Anterior cingulate cortex (tissue), 58 donors: ENCODE measurements around the gene SOCS3.
A peak's percentile ranks its signal among the peaks of the same experiment; 100 is the strongest.

Source experiments
- DNase-seq, 58 donors: peaks; one replicate each; lab custom pipeline; 2025; lab: John Stamatoyannopoulos, UW

The SOCS3 gene

DNA sequence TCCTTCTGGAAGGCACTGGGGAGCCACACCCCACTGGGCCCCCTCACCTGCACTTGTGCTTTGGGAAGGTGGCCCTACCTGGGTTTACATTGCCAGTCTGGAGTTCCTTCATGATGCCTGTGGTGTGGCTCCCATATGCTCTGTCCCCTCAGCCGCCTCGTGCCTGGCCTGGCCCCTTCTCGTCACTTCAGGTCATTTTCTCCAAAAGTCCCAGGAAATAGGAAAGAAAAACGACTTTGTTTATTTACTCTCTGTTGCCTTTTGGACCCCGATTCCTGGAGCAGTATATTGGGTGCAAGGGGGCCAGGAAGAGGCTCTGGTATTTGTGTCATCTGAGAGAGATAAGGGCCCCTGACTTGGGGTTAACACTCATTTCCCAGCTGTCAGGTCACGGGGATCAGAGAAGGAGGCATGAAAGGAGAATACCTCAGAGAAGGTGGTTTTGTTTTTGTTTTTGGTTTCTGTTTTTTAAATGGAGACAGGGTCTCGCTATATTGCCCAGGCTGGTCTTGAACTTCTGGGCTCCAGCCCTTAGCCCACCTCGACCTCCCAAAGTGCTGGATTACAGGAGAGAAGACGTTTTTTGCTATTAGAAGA, 4.7 kb downstream of the SOCS3 start:
- DNase-seq = no peak

DNA sequence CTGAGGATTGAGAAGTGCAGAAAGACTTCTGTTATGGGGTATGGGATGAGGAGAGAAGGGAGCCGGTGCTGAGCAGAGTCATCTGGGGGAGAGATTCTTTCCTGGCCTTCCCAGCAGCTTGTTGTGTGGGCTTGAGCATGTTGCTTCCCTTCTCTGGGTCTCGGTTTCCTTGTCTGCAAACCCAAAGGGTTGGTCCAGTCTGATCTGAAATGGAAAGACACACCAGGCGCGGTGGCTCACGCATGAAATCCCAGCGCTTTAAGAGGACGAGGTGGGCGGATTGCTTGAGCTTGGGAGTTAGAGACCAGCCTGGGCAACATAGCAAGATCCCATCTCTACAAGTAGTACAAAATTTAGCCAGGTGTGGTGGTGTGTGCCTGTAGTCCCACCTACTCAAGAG, 6.0 kb downstream of the SOCS3 start:
- DNase-seq = no peak

DNA sequence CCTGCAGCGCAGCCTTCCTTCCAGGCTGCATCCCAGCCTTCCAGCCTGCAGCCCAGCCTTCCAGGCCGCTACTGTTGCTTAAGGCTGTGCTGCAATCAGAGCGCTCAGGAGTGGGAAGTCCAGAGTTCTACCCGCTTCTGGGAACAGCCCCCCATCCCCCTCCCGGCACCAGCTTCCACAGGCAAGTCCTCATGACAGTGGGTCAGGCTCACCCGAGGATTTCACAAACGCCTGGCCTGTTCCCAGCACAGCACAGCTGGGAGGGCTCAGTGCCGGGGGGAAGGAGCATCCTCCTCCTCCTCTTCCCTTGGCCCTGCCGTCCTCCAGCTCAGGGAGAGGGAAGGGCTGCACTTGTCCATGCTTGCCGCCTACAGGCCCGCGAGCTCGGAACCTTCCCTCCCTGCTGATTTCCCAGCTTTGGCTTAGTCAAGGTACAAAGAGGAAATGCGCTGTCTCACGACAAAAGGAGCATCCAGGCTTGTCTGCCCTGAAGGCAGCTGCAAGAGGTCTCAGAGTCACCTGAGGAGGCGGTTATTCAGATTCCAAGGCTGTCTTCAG, 8.3 kb downstream of the SOCS3 start:
- peak in 56 of 58 donors; percentile 19 to 97 (median 78) for DNase-seq

DNA sequence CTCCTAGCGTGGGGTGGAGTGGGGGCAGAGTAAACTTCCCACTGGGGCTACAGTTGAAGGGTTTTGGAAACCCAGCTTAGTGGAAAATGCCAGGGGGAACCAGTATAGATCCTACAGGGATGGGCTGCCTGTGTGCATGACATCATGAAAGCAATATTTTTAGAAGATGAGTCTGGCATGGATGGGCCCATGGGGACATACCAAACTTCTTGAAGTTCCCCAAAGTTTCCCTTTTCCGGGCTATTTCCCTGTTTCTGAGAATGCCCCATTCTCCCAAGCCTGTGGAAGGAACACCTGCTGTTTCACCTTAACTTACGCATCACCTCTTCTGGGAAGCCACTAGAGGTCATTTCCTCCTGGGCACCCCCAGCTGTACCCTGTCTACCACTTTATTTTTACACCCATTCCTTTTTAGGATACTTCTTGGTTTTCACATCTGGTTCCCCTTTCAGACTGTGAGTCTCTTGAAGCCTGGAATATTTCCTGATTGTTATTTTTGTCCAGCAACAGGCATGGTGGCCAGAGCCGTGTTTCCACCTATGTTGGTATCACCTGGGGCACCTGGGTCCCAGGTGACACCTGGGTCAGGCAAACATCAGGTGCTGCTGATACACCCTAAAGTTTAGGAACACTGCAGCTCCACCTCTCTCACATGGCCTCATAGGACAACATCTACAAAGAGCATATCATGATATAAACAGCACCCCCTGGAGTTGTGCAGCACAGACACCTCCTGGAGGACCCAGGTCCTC, 9.8 kb downstream of the SOCS3 start:
- DNase-seq = no peak

DNA sequence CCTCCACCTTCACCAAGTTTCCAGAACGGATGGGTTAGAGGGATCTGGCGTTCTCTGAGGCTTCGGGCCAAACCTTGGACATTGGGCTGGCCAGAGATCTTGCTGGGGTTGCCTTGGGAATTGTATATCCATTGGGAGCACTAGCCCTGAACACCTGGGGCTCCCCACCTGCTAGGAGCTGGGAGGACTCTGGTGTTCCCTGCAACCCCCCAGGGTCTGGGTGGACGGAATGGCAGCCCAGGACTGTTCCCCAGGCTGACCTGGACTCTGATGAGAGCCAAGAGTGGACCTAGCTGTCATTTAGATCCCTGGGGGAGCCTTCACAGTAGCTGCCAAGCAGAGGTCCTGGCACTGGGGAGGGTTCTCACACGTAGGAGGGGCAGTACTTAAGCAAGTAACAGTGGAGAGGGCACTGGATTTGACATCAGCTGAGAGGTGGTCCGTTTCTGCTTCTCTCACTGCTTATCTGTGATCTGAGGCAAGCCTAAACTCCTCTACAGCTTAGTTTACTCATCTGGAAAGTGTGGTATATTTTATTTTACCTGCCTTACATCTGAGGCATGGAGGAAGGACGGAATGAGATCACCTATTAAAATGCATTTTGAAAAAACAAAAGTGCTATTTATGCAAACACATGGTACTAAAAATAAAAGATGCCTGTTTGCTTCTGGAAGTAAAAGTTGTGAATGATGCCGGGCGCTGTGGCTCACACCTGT, 11.7 kb downstream of the SOCS3 start:
- no peak for DNase-seq

DNA sequence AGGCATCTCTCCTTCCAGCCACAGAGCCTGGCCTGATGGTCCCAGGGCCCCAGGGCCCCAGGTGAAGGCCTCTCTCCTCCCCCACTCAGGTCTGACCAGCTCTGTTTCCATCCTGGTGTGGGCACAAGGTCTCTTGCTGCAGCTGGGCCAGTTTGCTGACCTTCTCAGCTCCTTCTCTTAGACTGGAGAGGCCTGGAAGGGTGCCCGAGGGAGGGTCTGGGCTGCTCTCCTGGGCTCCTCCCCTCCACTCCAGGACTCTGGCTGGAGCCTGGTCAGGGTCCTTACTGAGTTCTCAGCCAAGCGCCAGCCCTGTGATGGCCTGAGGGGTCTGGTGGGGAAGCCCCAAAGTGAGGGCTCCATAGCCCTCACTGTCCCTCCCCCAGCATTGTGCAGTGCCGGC, 12.4 kb downstream of the SOCS3 start:
- DNase-seq = no peak

DNA sequence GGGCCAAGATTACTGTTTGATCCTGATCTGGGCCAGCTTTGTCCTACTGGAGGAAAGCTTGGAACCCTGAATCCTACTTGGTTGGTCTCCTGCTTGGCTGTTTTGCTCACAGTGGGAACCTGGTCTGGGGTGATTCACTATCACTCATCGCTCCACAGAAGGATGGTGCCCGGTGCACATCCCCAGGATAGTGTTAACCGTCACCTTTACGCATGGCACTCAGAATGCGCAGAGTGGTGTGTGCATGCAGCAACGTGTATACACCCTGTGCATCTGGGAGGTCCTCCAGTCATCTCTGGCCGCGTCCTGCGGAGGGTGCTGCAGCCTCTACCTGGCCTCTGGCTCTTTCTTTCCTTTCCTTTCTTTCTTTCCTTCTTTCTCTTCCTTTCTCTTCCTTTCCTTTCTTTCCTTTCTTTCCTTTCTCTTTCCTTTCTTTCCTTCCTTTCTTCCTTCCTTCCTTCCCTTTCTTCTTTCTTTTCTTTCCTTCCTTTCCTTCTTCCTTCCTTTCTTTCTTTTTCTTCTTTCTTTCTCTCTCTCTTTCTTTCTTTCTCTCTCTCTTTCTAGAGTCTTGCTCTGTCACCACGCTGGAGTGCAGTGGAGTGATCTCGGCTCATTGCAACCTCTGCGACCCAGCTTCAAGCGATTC, 13.1 kb downstream of the SOCS3 start:
- DNase-seq = no peak

DNA sequence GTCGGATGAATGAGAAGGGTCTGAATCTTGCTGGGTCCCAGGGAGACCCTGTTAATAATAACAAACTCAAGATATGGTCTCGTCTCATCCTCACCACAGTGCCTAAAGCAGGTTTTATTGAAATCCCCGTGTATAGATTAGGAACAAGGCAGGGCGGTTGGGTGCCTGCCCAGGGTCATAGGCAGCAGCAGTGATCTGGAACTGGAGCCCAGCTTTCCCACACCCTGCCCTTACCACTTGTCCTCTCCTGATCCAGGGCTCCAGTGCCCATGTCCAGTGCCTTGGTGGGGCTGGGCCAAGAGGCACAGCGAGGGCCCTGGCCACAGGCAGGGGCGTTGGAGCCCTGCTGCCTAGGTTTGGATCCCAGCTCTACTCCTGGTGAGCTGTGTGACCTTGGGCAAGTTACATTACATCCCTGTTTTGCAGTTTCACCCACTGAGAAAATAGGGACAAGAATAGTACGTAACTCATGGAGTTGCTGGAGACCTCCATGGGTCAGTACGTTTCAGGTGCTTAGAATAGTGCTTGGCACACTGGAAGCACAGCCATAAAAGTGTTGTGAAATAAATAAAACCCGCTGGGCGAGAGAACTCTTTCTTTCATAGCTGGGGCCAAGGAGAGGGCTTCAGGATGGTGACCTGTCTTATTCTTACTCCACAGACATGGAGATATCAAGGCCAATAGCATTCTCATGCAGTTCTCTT, 13.9 kb downstream of the SOCS3 start:
- DNase-seq = no peak

DNA sequence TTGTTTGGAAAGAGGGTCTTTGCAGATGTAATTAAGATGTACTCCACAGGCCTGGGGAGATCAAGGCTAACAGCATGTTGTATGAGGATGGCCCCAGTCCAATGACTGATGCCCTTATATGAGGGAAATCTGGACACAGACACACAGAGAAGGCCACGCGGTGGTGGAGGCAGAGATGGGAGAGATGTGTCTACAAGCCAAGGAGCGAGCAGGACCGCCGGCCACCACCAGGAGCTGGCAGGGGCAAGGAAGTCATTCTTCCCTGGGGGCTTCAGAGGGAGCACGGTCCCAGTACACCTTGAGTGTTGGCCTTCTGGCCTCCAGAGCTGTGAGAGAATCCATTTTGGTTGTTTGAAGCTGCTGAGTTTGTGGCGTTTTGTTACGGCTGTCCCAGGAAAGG, 14.7 kb downstream of the SOCS3 start:
- no peak for DNase-seq

DNA sequence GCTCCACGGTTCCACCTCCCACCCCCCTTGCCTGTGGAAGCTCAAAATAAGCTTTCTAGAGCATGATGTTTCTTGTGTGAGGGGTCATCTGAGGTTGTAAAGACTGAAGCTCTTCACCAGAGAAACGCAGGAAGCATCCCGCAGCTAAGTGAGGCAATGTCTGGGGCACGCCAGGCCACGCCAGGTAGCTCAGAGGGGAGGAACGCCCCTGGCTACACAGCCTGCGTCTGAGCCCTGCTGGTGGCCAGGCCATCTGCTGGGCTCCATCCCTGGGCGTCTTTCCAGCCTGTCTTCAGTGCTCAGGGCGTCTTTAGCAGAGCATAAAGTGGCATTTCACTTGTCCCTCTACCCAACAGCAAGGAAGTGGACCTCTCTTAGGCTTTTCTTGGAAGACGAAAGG, 15.2 kb downstream of the SOCS3 start:
- no peak for DNase-seq

DNA sequence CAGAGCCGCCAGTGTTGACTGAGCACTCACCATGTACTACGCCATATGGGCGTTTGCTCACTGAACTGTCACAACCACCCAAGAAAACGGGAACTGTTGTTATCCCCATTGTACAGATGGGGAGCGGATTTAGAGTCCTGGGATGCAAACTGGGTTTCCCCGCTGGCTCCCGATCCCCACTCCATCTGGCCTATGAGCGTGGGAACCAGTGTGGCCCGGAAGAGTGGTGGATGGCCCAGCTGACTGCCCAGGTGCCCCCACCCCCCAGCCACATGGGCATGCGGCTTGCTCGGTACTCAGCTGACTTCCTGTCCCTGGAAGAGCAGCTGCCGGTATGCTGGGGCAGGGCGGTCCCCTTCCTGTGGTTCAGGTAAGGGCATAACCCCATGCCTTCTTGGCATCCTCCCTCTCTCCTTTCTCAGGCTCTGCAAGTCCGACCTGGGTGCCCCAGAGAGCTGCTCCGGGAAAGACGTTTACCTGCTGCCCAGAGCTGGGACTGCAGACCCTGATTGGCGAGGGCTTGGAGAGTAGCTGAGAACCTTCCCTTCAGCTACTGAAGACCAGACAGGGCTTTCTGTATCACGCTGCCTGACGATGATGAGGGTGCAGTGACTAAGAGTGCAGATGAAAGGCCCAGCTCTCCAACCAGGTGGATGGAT, 16.2 kb downstream of the SOCS3 start:
- no peak for DNase-seq

DNA sequence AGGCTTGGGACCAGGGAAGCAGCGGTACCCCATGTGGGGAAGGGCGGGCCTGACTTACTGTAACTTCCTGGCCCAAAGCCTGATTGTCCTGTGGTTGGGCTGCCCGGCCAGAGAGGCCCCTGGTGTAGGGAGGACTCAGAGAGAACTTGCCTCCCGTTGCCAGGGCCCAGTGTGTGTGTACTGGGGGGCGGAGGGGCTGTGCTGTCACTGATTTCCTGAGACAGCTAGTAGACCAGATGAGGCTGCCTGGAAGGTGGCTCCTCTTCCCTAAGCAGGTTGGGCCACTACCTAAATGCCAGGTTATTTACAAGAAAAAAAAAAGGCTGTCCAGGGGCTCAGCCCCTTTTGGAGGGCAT, 16.7 kb downstream of the SOCS3 start:
- peak in 5 of 58 donors; percentile 19 to 64 (median 44) for DNase-seq

DNA sequence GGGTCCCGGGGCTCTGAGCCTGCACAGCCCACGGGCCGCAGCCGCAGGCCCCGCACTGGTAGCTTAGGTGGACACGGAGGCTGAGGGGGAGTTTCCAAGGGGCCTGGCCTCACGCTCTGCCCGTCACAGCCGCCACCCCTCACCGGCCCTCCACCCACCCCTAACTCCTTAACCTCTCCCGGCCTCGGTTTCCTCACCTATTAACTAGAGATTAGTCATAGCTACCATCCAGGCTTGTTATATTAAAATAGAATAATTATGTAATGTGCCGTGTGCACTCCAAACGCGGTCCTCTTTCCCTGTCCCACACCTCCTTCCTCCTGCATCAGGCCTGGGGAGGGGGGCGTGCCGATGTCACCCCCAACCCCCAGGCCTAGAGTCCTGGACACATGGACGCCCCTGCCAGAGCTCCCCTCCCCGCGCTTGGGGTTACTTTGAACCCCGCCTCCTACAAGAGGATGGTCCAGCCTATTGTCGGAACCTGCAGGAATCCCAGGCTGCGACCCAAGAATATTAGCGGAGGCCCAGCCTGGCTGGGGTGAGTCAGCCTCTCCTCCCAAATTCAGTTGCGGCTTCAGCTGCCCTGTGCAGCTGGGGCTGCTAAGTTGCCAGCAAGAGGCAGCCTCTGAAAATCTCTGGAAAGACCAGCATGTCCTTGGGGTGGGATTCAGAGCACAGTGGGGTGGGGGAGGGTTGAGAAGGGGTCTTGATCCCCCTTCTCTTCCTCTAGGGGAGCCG, 17.3 kb downstream of the SOCS3 start:
- DNase-seq = peak in 6 of 58 donors; percentile 19 to 64 (median 35)

DNA sequence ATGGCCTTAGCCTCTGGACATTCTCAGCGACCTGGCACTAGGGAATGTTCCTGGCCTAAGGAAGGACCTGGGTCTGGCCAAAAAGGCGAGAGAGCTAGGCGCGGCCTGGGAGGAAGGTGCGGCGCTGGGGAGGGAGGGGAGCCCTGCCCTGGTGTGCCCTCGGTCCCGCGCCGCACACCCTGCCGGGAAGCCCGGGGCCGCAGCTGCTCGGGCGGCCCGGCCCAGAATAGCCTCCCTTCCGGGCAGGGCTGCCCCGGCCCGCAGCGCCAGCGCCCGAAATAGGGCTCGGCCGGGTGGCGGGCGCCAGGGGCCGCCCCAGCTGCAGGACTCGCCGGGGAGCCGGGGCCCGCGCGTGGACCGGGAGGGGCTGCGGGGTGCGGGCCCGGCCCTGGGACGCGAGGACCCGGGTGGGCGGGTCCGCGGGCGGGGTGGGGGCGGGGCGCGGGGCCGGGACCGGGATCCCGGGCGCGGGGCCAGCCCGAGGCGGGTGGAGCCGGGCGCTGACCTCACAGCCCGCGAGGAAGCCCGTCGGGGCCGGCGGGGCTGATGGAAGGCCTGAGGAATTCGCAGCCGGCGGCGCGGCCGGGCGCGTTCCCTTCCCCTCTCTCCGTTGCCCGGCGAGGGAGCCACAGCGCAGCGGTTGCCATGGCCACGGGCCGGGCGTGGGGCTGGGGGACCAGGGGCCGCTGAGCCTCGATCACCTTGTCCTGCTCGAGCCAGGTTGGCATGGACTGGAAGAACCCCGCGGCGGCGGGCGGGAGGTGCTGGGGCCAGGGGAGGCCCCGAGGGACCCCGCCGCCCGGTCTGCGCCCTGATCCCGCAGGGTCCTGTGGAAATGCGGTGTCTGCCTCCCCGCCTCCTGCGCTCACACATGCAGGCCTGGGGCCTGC, 18.1 kb downstream of the SOCS3 start:
- DNase-seq = peak in 45 of 58 donors; percentile 21 to 84 (median 57)

DNA sequence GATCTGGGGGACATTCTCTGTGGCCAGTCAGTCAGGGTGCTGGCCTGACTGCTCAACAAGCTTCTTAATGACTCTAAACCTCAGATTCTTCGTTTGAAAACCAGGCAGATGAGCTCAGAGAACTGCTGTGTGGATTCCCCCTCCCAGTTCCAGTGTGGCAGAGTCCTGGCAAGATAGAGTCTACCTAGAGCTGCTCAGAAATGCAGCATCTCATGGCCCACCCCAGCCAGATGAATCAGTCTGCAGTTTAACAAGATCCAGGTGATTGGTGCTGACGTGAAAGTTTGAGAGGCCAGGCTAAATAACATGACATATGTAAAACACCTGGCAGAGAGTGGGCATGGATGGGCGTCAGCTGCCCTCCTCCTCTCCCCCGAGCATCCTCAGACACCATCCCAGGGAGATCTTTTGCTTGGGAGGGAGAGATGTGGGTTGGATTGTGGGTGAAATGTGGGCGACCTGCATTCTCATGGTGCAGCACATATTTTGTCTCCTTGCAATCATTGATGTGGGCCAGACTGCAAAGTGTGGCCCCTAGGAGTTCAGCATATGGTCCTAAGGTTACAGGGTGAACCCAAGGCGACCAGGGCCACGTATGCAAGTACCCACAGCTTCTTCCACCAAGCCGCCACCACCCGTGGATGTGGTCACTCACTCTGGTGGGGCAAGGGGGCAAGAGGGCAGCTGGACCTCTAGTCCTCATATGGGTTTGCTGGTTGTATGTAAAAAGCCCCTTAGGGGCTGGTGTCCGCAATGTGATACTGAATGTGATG, 19.5 kb downstream of the SOCS3 start:
- no peak for DNase-seq

DNA sequence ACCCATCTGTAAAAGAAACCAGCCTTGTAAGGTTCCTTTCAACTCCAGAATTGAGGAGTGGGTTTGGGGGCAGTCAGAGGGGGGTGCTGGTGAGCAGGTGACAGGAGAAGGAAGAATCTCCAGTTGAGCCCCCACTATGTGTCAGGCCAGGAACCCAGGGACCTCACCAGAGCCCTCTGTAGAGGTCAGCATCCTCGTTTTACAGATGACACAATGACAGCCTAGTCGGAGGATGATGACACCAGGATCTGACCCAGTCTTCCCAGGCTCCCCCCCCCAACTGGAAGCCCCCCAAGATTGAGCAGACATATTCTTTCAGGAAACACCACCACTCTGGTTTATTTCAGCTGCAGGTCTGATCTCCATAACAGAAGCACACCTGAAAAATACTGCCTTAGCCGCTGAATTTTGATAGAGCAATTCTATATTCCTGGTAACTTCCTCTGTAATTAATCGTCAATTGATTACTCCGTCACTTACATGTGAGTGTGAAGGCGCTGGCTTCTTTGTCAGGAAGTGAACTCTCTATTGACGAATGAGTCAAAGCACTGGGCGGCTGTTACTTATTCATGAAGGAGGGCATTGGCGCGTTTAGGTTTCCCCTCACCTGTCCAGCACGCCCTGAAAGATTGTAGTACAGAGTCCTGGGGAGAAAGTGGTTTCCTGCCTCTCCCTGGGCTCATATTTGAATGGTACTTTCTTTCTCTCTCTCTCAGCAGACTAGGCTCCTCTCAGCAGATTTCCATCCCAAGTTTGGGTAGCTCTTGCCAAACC, 21.2 kb downstream of the SOCS3 start:
- no peak for DNase-seq
